ENCODE results near the gene FAM163B.

DNA sequence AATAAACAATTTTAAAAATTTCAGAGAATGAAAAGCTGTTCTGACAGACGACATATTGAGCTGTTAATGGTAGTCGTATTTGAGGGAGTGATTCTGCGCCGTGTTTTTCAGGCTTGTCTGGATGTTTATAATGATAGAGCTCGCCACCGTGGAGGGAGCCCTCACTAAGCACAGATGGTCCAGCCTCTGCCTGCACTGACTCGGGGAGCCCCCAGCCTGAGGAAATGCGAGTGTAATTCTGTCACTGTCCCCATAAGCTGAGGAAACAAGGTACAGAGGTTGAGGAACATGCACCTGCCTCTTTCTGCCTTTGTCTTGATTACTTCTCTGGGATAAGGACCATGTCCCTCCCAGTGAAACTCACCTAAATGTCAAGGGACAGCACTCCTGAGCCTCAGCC lies 19.6 kb upstream of the FAM163B start:
- TF ChIP-seq POLR2A (IDR thresholded peaks at IDR 0.05), result no peak
- TF ChIP-seq, protein P1, sequence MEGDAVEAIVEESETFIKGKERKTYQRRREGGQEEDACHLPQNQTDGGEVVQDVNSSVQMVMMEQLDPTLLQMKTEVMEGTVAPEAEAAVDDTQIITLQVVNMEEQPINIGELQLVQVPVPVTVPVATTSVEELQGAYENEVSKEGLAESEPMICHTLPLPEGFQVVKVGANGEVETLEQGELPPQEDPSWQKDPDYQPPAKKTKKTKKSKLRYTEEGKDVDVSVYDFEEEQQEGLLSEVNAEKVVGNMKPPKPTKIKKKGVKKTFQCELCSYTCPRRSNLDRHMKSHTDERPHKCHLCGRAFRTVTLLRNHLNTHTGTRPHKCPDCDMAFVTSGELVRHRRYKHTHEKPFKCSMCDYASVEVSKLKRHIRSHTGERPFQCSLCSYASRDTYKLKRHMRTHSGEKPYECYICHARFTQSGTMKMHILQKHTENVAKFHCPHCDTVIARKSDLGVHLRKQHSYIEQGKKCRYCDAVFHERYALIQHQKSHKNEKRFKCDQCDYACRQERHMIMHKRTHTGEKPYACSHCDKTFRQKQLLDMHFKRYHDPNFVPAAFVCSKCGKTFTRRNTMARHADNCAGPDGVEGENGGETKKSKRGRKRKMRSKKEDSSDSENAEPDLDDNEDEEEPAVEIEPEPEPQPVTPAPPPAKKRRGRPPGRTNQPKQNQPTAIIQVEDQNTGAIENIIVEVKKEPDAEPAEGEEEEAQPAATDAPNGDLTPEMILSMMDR (IDR thresholded peaks at IDR 0.05), result no peak
